ENCODE data around the gene LRP2.

DNA sequence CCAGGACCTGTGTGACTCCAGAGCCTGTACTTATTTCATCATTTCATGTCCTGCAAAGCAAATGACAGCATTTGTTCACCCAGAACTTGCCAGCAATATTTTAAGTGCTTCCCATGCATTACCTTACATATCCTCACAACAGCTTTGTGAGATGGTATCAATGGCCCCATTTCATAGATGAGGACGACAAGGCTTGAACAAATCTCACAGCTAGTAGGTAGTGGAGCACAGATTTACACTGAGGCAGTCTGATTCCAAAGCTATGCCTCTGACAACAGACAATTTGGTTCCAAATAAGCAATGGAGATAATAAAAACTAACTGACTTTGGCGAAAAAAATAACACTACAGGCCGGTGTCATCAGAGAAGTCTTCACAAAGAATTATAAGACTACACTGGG lies 33.5 kb downstream of the LRP2 start:
- TF ChIP-seq, protein P1, sequence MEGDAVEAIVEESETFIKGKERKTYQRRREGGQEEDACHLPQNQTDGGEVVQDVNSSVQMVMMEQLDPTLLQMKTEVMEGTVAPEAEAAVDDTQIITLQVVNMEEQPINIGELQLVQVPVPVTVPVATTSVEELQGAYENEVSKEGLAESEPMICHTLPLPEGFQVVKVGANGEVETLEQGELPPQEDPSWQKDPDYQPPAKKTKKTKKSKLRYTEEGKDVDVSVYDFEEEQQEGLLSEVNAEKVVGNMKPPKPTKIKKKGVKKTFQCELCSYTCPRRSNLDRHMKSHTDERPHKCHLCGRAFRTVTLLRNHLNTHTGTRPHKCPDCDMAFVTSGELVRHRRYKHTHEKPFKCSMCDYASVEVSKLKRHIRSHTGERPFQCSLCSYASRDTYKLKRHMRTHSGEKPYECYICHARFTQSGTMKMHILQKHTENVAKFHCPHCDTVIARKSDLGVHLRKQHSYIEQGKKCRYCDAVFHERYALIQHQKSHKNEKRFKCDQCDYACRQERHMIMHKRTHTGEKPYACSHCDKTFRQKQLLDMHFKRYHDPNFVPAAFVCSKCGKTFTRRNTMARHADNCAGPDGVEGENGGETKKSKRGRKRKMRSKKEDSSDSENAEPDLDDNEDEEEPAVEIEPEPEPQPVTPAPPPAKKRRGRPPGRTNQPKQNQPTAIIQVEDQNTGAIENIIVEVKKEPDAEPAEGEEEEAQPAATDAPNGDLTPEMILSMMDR (IDR thresholded peaks at IDR 0.05), result no peak
- no peak for TF ChIP-seq POLR2A (IDR thresholded peaks at IDR 0.05)
